MM.1S (cell line): ENCODE measurements around the gene ADAMTS2.

Source experiments
- EZH2 ChIP-seq: fragments of 300-600 bp; sonication (generic); optimal IDR thresholded peaks from 2 replicates; pipeline ENCODE3; 2017; ENCODE audit warnings: low read depth, mild to moderate bottlenecking, antibody characterized with exemption, low read length, mixed read lengths
- TF ChIP-seq, protein P1 (sequence below): fragments of 300-600 bp; sonication (generic); IDR thresholded peaks from 2 replicates; pipeline ENCODE4 v1.5.1; 2016; ENCODE audit warnings: antibody characterized with exemption, low read length, mixed read lengths

DNA sequence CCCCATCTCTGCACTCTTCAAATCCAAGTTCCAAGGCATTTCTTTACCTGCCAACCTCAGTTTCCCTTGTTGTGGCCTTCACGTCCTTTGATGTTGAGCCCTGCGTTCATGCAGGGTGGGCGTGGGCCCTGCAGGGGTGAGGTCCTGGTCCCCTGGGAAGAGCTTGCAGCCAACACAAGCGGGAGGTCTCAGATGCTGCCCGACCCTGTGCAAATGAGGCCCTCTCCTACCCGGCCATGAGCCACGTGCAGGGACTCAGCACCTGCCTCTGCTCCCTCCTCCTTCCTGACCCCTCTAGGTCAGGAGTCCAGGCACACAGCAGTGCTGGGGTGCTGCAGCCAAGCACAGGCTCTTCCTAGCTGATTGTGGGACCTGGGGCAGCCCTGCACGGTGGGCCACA, 124.5 kb downstream of the ADAMTS2 start:
- TF ChIP-seq, protein P1, sequence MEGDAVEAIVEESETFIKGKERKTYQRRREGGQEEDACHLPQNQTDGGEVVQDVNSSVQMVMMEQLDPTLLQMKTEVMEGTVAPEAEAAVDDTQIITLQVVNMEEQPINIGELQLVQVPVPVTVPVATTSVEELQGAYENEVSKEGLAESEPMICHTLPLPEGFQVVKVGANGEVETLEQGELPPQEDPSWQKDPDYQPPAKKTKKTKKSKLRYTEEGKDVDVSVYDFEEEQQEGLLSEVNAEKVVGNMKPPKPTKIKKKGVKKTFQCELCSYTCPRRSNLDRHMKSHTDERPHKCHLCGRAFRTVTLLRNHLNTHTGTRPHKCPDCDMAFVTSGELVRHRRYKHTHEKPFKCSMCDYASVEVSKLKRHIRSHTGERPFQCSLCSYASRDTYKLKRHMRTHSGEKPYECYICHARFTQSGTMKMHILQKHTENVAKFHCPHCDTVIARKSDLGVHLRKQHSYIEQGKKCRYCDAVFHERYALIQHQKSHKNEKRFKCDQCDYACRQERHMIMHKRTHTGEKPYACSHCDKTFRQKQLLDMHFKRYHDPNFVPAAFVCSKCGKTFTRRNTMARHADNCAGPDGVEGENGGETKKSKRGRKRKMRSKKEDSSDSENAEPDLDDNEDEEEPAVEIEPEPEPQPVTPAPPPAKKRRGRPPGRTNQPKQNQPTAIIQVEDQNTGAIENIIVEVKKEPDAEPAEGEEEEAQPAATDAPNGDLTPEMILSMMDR, result no peak
- TF ChIP-seq EZH2, result no peak
